BJ (cell line): Measurements from ENCODE around the gene KIF26B. TPM values are rescaled to one million over a fixed set of nuclear protein-coding genes. Genes with fewer than 3 reads are reported as not detected.

Source experiments
- CTCF ChIA-PET: fragments of 350-600 bp; formaldehyde crosslinking; extraction: SDS; loops from one replicate; lab custom pipeline; 2021; ENCODE audit warnings: antibody characterized with exemption, inconsistent platforms; lab: Yijun Ruan, JAX
- POLR2A ChIA-PET: fragments of 300-600 bp; sonication (Branson Sonifier 250); formaldehyde crosslinking; extraction: SDS; loops from one replicate; lab custom pipeline; 2021; ENCODE audit warnings: antibody characterized with exemption; lab: Charles Lee
- DNase-seq: peaks from one replicate; pipeline ENCODE4 v3.0.0-alpha.2; 2011; ENCODE audit warnings: low read depth
- H3K27me3 ChIP-seq: 2 replicates; pipeline ENCODE4 v1.6.0; 2011; ENCODE audit warnings: low read length; ENCODE audit not compliant: control insufficient read depth, insufficient read depth
- H3K36me3 ChIP-seq: 2 replicates; pipeline ENCODE4 v1.5.1; 2011; ENCODE audit warnings: low read length; ENCODE audit not compliant: control insufficient read depth, insufficient read depth
- H3K4me3 ChIP-seq: 2 replicates; pipeline ENCODE4 v1.5.1; 2011; ENCODE audit warnings: low read depth, mild to moderate bottlenecking, control low read depth, low read length
- CTCF ChIP-seq: IDR thresholded peaks from 2 replicates; pipeline ENCODE4 v1.5.1; 2011; ENCODE audit warnings: low read depth, mild to moderate bottlenecking, control low read depth, inconsistent platforms, low read length, moderate library complexity; ENCODE audit not compliant: insufficient read depth
- polyA plus RNA-seq: library from polyadenylated mRNA; depleted of rRNA; stranded (reverse); fragments of >200 nt; gene quantifications from 2 replicates; pipeline ENCODE4 v1.2.3, GENCODE V29; 2011

KIF26B gene
- polyA plus RNA-seq, 1 experiment, result 2.8 TPM

GRCh38 chr1:245578308-245578707 lies 423.5 kb downstream of the KIF26B start:
- POLR2A ChIA-PET, result no interaction called here
- Histone ChIP-seq H3K27me3 (no peaks in the 10 kb centered on the region), H3K4me3 (no peak overlapping the region), H3K36me3 (no peaks in the 10 kb centered on the region)
- TF ChIP-seq CTCF, result no peak
- CTCF ChIA-PET, result interaction anchor here (0.8 to 1.2 kb wide), 3 partner anchors 13 to 425 kb away, joined by 3 to 4 read pairs (median 3); no protein-coding TSS in a partner anchor
- DNase-seq, result no peak

- Histone ChIP-seq H3K4me3 (no peak overlapping the region), H3K27me3 (no peaks in the 10 kb centered on the region), H3K36me3 (no peaks in the 10 kb centered on the region)
- ChIA-PET CTCF (interaction anchor here (0.8 kb wide), 1 partner anchor 422 kb away, joined by 3 read pairs; no protein-coding TSS in a partner anchor), POLR2A (no interaction called here)
- DNase-seq, result no peak
- no peak for TF ChIP-seq CTCF
These were observed 424.0 kb downstream of the KIF26B start for GRCh38 chr1:245578771-245579170.

GRCh38 chr1:245579881-245580280 lies 425.1 kb downstream of the KIF26B start:
- Histone ChIP-seq H3K27me3 (no peaks in the 10 kb centered on the region), H3K4me3 (no peak overlapping the region), H3K36me3 (no peaks in the 10 kb centered on the region)
- POLR2A ChIA-PET, result no interaction called here
- no peak for TF ChIP-seq CTCF
- no peak for DNase-seq
- CTCF ChIA-PET, result interaction anchor here (0.6 kb wide), 1 partner anchor 266 kb away, joined by 3 read pairs; no protein-coding TSS in a partner anchor

- Histone ChIP-seq H3K4me3 (no peak overlapping the region), H3K27me3 (no peaks in the 10 kb centered on the region), H3K36me3 (no peaks in the 10 kb centered on the region)
- ChIA-PET CTCF (interaction anchor here (0.8 kb wide), 1 partner anchor 278 kb away, joined by 3 read pairs; no protein-coding TSS in a partner anchor), POLR2A (no interaction called here)
- no peak for DNase-seq
- TF ChIP-seq CTCF, result no peak
These were observed 425.9 kb downstream of the KIF26B start for GRCh38 chr1:245580651-245581050.

- no peak for TF ChIP-seq CTCF
These were observed 427.2 kb downstream of the KIF26B start for GRCh38 chr1:245582026-245582425.

More at GRCh38 chr1:245582026-245582425, 427.2 kb downstream of the KIF26B start:
- no peak for DNase-seq
- Histone ChIP-seq H3K4me3 (no peak overlapping the region), H3K27me3 (no peaks in the 10 kb centered on the region), H3K36me3 (no peaks in the 10 kb centered on the region)
- POLR2A ChIA-PET, result no interaction called here
- CTCF ChIA-PET, result interaction anchor here (1.1 kb wide), 1 partner anchor 68 kb away, joined by 6 read pairs; no protein-coding TSS in a partner anchor
